ENCODE results near the gene HAUS1. TPM values are rescaled to one million over a fixed set of nuclear protein-coding genes. Genes with fewer than 3 reads are reported as not detected.

HAUS1 gene
- total RNA-seq, 1 experiment from 2014 or later: 58.7 TPM

DNA sequence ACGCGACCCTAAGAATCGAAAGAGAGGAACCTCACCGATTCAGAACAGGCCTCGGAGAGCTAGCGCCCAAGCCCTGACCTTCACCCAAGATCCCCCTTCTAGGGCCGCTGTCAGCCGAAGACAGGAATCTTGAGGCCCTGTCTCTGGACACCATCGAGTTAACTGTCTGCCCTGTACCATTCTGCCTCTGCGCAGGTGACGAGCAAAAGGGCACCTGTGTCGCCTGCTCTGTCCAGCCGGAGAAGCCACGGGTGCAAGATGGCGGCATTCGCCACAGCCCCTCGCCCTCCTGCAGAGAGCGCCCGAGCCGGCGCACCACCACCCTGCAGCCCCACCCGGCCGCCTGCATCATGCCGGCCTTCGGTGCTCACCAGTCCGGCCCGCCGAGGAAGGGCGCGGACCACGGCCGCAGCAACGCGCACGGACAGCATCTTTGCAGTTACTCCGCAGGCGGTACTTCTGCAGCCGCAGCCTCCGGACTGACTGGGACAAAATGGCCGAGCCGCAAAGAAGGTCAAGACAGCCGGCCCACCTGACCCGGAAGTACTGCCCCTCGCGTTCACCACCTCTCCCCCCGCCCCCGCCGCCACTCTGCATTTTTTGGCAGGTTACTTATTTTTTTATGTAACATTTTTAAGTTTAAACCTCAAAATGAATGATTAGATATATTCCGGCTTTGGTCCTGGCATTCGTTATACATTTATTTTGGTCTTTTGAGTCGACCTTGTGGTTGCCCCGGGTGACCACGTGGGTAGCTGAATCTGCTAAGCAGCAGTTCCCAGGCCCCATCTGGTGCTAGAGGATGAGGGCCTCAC is 6.2 kb upstream of the HAUS1 start, which contains the start of gene ATP5F1A:
Gene ATP5F1A (minus strand): TSS at position 496 of the 815 bp plus-strand sequence. CDS start 65 bp downstream, at position 431.
- DNase-seq (ENCODE audit: low spot score) (peak; percentile 82), ATAC-seq (peak; percentile 89)
- peak within 1 kb of the TSS; percentile 98 for H3K4me3 Mint-ChIP-seq
- CTCF ChIA-PET: interaction anchor here (1.6 kb wide), 1 partner anchor 24 kb away, joined by 7 read pairs; no protein-coding TSS in a partner anchor
- H3K4me1 Mint-ChIP-seq: peaks cover 21% of the 10 kb centered on the region
- no peaks in the 10 kb centered on the region for H3K9me3 Mint-ChIP-seq
- peak within 1 kb of the TSS; percentile 92 for H3K27ac Mint-ChIP-seq
- POLR2A ChIA-PET: interaction anchor here (0.7 kb wide), 1 partner anchor 195 kb away, joined by 5 read pairs; no protein-coding TSS in a partner anchor
- peaks cover 34% of the 10 kb centered on the region for H3K36me3 Mint-ChIP-seq
- no peaks in the 10 kb centered on the region for H3K27me3 Mint-ChIP-seq (ENCODE audit: low read depth)
- TF ChIP-seq SOX15 (CRISPR knock-in tag; IDR thresholded peaks at IDR 0.05): no peak
- no peak for TF ChIP-seq ZNF317 (CRISPR knock-in tag; IDR thresholded peaks at IDR 0.05; ENCODE audit: borderline replicate concordance, low read depth)
- no peak for TF ChIP-seq ZBTB21 (CRISPR knock-in tag; IDR thresholded peaks at IDR 0.05; ENCODE audit: borderline replicate concordance)
- peak; percentile 60; the same call in 1 of the 2 replicates for TF ChIP-seq EMX1 (CRISPR knock-in tag; IDR thresholded peaks at IDR 0.05)
- peak; percentile 20; the same call in 1 of the 2 replicates for TF ChIP-seq JUN (CRISPR knock-in tag; IDR thresholded peaks at IDR 0.05)
- TF ChIP-seq USF1 (CRISPR knock-in tag; IDR thresholded peaks at IDR 0.05): peak; percentile 64
- no peak for TF ChIP-seq JAZF1 (CRISPR knock-in tag; IDR thresholded peaks at IDR 0.05)
- TF ChIP-seq, protein P1, sequence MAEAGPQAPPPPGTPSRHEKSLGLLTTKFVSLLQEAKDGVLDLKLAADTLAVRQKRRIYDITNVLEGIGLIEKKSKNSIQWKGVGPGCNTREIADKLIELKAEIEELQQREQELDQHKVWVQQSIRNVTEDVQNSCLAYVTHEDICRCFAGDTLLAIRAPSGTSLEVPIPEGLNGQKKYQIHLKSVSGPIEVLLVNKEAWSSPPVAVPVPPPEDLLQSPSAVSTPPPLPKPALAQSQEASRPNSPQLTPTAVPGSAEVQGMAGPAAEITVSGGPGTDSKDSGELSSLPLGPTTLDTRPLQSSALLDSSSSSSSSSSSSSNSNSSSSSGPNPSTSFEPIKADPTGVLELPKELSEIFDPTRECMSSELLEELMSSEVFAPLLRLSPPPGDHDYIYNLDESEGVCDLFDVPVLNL (CRISPR knock-in tag; IDR thresholded peaks at IDR 0.05; ENCODE audit: borderline replicate concordance, low read depth): no peak
- TF ChIP-seq SP1 (CRISPR knock-in tag; conservative IDR thresholded peaks at IDR 0.05): peak; percentile 84
- TF ChIP-seq GTF2I (CRISPR knock-in tag; conservative IDR thresholded peaks at IDR 0.05): no peak
- no peak for TF ChIP-seq NR1H2 (CRISPR knock-in tag; IDR thresholded peaks at IDR 0.05)
- TF ChIP-seq ETV6 (CRISPR knock-in tag; IDR thresholded peaks at IDR 0.05): peak; percentile 75; the same call in 1 of the 2 replicates
- TF ChIP-seq MXD4 (CRISPR knock-in tag; IDR thresholded peaks at IDR 0.05; ENCODE audit: borderline replicate concordance): no peak
- no peak for TF ChIP-seq TP53 (CRISPR knock-in tag; IDR thresholded peaks at IDR 0.05)
- TF ChIP-seq MAX (CRISPR knock-in tag; IDR thresholded peaks at IDR 0.05): peak; percentile 74
- TF ChIP-seq FOXP4 (CRISPR knock-in tag; IDR thresholded peaks at IDR 0.05): peak; percentile 92
- no peak for TF ChIP-seq FOXJ3 (CRISPR knock-in tag; IDR thresholded peaks at IDR 0.05; ENCODE audit: borderline replicate concordance)
- TF ChIP-seq CDX4 (CRISPR knock-in tag; IDR thresholded peaks at IDR 0.05; ENCODE audit: borderline replicate concordance): no peak
- peak; percentile 81 for TF ChIP-seq USF2 (CRISPR knock-in tag; IDR thresholded peaks at IDR 0.05)
- peak; percentile 84 for TF ChIP-seq GABPB1 (CRISPR knock-in tag; IDR thresholded peaks at IDR 0.05)
- 0 out of 2 replicates have a peak, but pooled peaks have one; percentile 17 for TF ChIP-seq ZNF281 (CRISPR knock-in tag; IDR thresholded peaks at IDR 0.05)
- TF ChIP-seq, protein P2, sequence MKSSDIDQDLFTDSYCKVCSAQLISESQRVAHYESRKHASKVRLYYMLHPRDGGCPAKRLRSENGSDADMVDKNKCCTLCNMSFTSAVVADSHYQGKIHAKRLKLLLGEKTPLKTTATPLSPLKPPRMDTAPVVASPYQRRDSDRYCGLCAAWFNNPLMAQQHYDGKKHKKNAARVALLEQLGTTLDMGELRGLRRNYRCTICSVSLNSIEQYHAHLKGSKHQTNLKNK (CRISPR knock-in tag; IDR thresholded peaks at IDR 0.05): no peak
- peak; percentile 76; the same call in 1 of the 2 replicates for TF ChIP-seq E2F5 (CRISPR knock-in tag; IDR thresholded peaks at IDR 0.05)
- TF ChIP-seq, protein P3, sequence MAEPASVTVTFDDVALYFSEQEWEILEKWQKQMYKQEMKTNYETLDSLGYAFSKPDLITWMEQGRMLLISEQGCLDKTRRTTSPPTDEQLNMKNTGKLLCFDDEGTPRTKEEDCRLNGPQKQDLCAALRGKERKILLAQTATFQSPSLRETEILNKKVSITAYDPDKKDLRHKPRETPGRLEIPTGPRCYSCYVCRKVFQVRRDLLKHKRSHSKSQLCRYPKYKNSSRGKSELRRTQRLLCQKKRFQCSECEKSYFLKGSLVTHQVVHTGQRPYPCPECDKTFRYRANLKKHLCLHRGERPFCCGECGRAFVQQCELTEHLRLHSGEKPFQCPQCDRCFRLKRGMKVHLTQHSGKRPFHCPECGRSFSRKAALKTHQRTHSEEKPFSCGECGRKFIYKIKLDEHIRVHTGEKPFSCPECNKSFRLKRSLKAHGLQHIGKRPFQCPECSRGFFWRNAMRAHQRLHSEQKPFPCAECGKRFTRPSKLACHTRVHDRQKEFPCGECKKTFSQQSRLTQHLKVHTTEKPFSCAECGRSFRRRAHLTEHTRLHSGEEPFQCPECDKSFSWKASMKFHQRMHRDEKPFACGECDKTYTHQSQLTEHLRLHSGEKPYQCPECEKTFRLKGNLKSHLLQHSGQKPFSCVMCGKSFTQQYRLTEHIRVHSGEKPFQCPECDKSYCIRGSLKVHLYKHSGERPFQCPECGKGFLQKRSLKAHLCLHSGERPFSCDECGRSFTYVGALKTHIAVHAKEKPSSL (CRISPR knock-in tag; conservative IDR thresholded peaks at IDR 0.05): no peak

All from WTC11 (cell line).